BLaER1 (cell line): ENCODE measurements around the gene RPUSD4.
A peak's percentile ranks its signal among the peaks of the same experiment; 100 is the strongest.

Source experiments
- H3K27ac ChIP-seq: shearing (Covaris generic); formaldehyde crosslinking; 2 replicates; pipeline ENCODE4 v1.8.1; 2022
- H3K27me3 ChIP-seq: shearing (Covaris generic); formaldehyde crosslinking; 2 replicates; pipeline ENCODE4 v1.8.1; 2022
- H3K36me3 ChIP-seq: shearing (Covaris generic); formaldehyde crosslinking; 2 replicates; pipeline ENCODE4 v1.8.1; 2022
- H3K4me1 ChIP-seq: shearing (Covaris generic); formaldehyde crosslinking; 2 replicates; pipeline ENCODE4 v1.8.1; 2022
- H3K4me2 ChIP-seq: shearing (Covaris generic); formaldehyde crosslinking; 2 replicates; pipeline ENCODE4 v1.8.1; 2022
- H3K4me3 ChIP-seq: shearing (Covaris generic); formaldehyde crosslinking; 2 replicates; pipeline ENCODE4 v1.8.1; 2022
- H3K9ac ChIP-seq: shearing (Covaris generic); formaldehyde crosslinking; 2 replicates; pipeline ENCODE4 v1.8.1; 2022
- H3K9me3 ChIP-seq: shearing (Covaris generic); formaldehyde crosslinking; 2 replicates; pipeline ENCODE4 v1.8.1; 2022
- H4K20me1 ChIP-seq: shearing (Covaris generic); formaldehyde crosslinking; 2 replicates; pipeline ENCODE4 v1.8.1; 2022
- Cebpa-rat ChIP-seq: shearing (Covaris generic); IDR thresholded peaks from 2 replicates; pipeline ENCODE4 v1.8.1; 2022

RPUSD4 gene

GRCh38 chr11:126193038-126193478 lies 18.4 kb downstream of the RPUSD4 start:
- no peak overlapping the region for H3K27ac ChIP-seq
- no peak overlapping the region for H3K9ac ChIP-seq

GRCh38 chr11:126192361-126192760 lies 19.1 kb downstream of the RPUSD4 start:
- Histone ChIP-seq H3K27ac (no peak overlapping the region), H3K9me3 (peaks cover 19% of the 10 kb centered on the region), H3K9ac (no peak overlapping the region)

More at GRCh38 chr11:126193038-126193478, 18.4 kb downstream of the RPUSD4 start:
- peaks cover 26% of the 10 kb centered on the region for H3K9me3 ChIP-seq
- H3K4me1 ChIP-seq, result peaks cover 16% of the 10 kb centered on the region
- H3K27me3 ChIP-seq, result no peaks in the 10 kb centered on the region
- H4K20me1 ChIP-seq, result peaks cover 33% of the 10 kb centered on the region
- TF ChIP-seq Cebpa-rat, result no peak
- no peak overlapping the region for H3K4me3 ChIP-seq
- peaks cover 84% of the 10 kb centered on the region for H3K36me3 ChIP-seq
- H3K4me2 ChIP-seq, result no peak overlapping the region

GRCh38 chr11:126191379-126192073 lies 19.9 kb downstream of the RPUSD4 start:
- Histone ChIP-seq H3K9ac (no peak overlapping the region), H3K36me3 (peaks cover 69% of the 10 kb centered on the region), H3K27ac (no peak overlapping the region), H3K9me3 (peaks cover 11% of the 10 kb centered on the region), H4K20me1 (peaks cover 31% of the 10 kb centered on the region), H3K4me1 (peaks cover 31% of the 10 kb centered on the region), H3K4me3 (no peak overlapping the region), H3K4me2 (no peak overlapping the region), H3K27me3 (no peaks in the 10 kb centered on the region)
- no peak for TF ChIP-seq Cebpa-rat

More at GRCh38 chr11:126192361-126192760, 19.1 kb downstream of the RPUSD4 start:
- TF ChIP-seq Cebpa-rat, result no peak
- Histone ChIP-seq H4K20me1 (peaks cover 27% of the 10 kb centered on the region; the same call in 1 of the 2 replicates), H3K4me2 (no peak overlapping the region), H3K36me3 (peaks cover 77% of the 10 kb centered on the region), H3K27me3 (no peaks in the 10 kb centered on the region), H3K4me3 (no peak overlapping the region), H3K4me1 (peaks cover 23% of the 10 kb centered on the region)

- Histone ChIP-seq H3K9me3 (peaks cover 8% of the 10 kb centered on the region), H3K27me3 (no peaks in the 10 kb centered on the region), H4K20me1 (peaks cover 31% of the 10 kb centered on the region)
These were observed 20.7 kb downstream of the RPUSD4 start for GRCh38 chr11:126190792-126191191.

GRCh38 chr11:126189109-126189929 lies 22.1 kb downstream of the RPUSD4 start:
- Histone ChIP-seq H3K9ac (no peak overlapping the region), H3K27me3 (no peaks in the 10 kb centered on the region), H3K4me3 (no peak overlapping the region), H3K4me1 (peaks cover 53% of the 10 kb centered on the region), H3K27ac (no peak overlapping the region), H3K9me3 (no peaks in the 10 kb centered on the region), H4K20me1 (peaks cover 31% of the 10 kb centered on the region), H3K36me3 (peaks cover 48% of the 10 kb centered on the region), H3K4me2 (peak overlapping the region; percentile 82)
- no peak for TF ChIP-seq Cebpa-rat

More at GRCh38 chr11:126190792-126191191, 20.7 kb downstream of the RPUSD4 start:
- no peak overlapping the region for H3K4me3 ChIP-seq
- H3K9ac ChIP-seq, result no peak overlapping the region
- H3K4me2 ChIP-seq, result no peak overlapping the region
- no peak for TF ChIP-seq Cebpa-rat
- peaks cover 38% of the 10 kb centered on the region for H3K4me1 ChIP-seq
- no peak overlapping the region for H3K27ac ChIP-seq
- H3K36me3 ChIP-seq, result peaks cover 62% of the 10 kb centered on the region

GRCh38 chr11:126188332-126189108 lies 22.9 kb downstream of the RPUSD4 start:
- Histone ChIP-seq H3K4me3 (no peak overlapping the region), H3K4me1 (peaks cover 61% of the 10 kb centered on the region), H3K36me3 (peaks cover 45% of the 10 kb centered on the region), H3K9me3 (no peaks in the 10 kb centered on the region), H3K27ac (peak overlapping the region; percentile 52), H3K9ac (no peak overlapping the region; the same call in 1 of the 2 replicates), H3K4me2 (peak overlapping the region; percentile 82), H4K20me1 (peaks cover 27% of the 10 kb centered on the region), H3K27me3 (no peaks in the 10 kb centered on the region)
- TF ChIP-seq Cebpa-rat, result no peak

- H4K20me1 ChIP-seq, result peaks cover 22% of the 10 kb centered on the region
- H3K4me2 ChIP-seq, result peak overlapping the region; percentile 82
- no peaks in the 10 kb centered on the region for H3K9me3 ChIP-seq
- H3K9ac ChIP-seq, result no peak overlapping the region
- H3K27me3 ChIP-seq, result no peaks in the 10 kb centered on the region
- H3K27ac ChIP-seq, result peak overlapping the region; percentile 60
- peaks cover 77% of the 10 kb centered on the region for H3K4me1 ChIP-seq
- H3K4me3 ChIP-seq, result no peak overlapping the region
- peaks cover 29% of the 10 kb centered on the region for H3K36me3 ChIP-seq
- no peak for TF ChIP-seq Cebpa-rat
These were observed 24.5 kb downstream of the RPUSD4 start for GRCh38 chr11:126186708-126187529.

GRCh38 chr11:126186025-126186698 lies 25.3 kb downstream of the RPUSD4 start:
- peak overlapping the region; percentile 60 for H3K27ac ChIP-seq
- no peak for TF ChIP-seq Cebpa-rat
- peaks cover 22% of the 10 kb centered on the region for H4K20me1 ChIP-seq
- 0 out of 2 replicates have a peak overlapping the region, but pooled peaks have one; percentile 0 for H3K9ac ChIP-seq
- H3K4me2 ChIP-seq, result peak overlapping the region; percentile 82
- no peaks in the 10 kb centered on the region for H3K27me3 ChIP-seq
- no peak overlapping the region for H3K4me3 ChIP-seq
- no peaks in the 10 kb centered on the region for H3K9me3 ChIP-seq
- peaks cover 83% of the 10 kb centered on the region for H3K4me1 ChIP-seq
- H3K36me3 ChIP-seq, result peaks cover 22% of the 10 kb centered on the region
